ENCODE measurements around the gene GBP5.
"Not testable (repeated sequence)": the region's sequence is repeated elsewhere in the genome, so short reads cannot be mapped to it uniquely, and the experiment has no call there.

Gene GBP5

DNA sequence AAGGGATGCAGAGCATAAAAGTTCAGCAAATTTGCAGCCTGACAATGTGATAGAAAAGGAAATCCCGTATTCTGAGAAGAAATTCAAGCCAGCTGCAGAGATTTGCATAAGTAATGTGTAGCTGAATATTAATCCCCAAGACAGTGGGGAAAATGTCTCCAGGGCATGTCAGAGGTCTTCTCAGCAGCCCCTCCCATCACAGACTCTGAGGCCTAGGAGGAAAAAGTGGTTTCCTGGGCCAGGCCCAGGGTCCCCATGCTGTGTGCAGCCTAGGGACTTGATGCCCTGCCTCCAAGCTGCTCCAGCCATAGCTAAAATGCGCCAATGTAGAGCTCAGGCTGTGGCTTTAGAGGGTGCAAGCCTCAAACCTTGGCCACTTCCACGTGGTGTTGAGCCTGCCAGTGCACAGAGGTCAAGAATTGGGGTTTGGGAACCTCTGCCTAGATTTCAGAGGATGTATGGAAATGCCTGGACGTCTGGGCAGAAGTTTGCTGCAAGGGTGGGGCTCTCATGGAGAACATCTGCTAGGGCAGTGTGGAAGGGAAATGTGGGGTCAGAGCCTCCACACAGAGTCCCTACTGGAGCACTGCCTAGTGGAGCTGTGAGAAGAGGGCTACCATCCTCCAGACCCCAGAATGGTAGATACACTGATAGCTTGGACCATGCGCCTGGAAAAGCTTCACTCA is 11.6 kb upstream of the GBP5 start:
- not testable (repeated sequence) for DNase-seq (ENCODE audit: low read depth in 2 of 2, low spot score in 1 of 2)

DNA sequence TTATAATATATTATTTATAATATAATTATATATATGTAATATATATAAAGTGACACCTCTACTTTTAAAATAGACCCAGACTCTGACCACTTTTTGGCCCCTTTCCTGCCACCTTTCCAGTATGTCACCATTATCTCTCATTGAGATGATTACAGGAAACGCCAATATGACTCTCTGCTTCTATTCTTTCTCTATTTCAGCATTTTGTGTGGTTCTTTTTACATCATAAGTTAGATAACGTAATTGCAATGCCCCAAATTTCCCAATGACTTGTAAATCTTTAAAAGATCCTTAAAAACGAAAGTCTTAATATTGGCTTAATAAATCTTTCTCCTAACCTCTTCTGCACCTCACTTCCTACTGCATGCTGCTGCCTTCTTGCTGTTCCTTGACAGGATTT is 8.1 kb upstream of the GBP5 start:
- DNase-seq (ENCODE audit: low read depth in 2 of 2, low spot score in 1 of 2) = no peak

DNA sequence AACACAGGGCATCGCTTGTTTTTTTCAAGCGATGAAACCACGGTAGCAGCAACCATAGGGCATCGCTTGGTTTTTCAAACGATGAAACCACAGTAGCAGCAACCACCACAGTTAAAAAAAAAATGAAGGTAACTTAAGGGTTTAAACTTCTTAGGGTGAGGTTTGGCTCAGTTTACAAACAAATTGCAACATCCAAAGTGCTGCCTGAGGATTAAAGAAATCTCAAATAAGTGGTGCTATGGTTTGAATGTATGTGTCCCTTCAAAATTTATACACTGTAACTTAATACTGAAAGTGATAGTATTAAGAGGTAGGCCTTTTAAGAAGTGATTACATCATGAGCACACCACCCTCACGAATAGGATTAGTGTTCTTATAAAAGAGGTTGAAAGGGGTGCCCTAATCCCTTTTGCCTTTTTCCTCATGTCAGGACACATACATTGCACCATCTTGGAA is 6.4 kb upstream of the GBP5 start:
- no peak for DNase-seq (ENCODE audit: low read depth in 2 of 2, low spot score in 1 of 2)

DNA sequence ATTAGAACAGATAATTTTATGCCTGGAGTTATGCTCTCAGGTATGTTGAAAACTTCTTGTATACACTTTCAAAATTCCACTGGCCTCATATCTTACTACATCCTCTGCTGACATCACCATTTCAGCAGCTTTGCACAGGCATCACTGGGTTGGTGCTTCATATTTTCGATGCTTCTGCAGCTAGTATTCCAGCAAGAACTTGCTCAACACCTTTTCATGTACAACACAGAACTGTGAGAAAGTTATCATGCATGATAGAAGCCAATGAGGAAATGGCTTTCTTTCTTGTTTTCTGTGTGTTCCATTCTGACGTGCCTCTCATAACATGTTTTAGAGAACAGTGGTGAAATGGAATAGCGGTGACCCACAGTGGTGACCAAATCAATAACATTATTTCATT is 5.1 kb upstream of the GBP5 start:
- no peak for DNase-seq (ENCODE audit: low read depth in 2 of 2, low spot score in 1 of 2)

DNA sequence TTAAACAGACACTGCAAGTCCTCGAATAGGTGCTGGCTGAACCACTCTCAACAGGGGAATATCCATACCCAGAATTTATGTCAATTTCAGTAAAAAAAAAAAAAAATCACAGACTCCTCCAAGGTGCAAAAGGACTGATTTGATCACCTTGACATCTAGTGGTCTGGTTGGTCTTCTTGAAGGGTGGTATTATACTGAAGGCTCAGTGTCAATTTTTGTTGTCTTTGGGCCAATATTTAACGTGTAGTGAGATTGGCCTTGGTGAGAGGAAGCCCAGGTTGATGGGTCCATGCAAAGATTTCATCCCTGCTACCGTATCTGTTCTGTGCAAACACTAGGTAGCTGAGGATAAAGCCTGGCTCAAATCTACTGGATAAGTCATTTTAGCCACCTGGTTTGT is 4.0 kb upstream of the GBP5 start:
- DNase-seq (ENCODE audit: low read depth in 2 of 2, low spot score in 1 of 2) = no peak

DNA sequence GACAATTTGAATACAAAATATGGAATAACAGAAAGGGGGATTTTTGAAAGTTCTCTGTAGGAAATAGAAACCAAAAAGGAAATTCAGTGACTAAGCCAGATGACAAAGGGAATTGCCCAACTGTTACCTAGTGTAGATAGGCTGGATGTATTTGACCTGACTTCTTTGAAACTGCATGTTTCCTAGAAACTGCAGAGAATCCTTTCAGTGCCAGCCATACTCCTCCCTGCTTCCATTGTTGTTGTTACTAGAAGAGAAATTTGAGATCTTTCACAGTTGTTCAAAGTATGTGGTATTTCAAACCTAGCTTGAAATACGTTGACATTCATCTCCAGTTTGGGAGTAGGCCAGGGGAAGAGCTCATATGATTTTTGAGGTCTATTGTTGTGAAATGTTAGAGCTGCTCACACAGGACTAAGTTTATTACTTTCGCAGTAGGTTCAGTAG is 1.8 kb upstream of the GBP5 start:
- no peak for DNase-seq (ENCODE audit: low read depth in 2 of 2, low spot score in 1 of 2)

DNA sequence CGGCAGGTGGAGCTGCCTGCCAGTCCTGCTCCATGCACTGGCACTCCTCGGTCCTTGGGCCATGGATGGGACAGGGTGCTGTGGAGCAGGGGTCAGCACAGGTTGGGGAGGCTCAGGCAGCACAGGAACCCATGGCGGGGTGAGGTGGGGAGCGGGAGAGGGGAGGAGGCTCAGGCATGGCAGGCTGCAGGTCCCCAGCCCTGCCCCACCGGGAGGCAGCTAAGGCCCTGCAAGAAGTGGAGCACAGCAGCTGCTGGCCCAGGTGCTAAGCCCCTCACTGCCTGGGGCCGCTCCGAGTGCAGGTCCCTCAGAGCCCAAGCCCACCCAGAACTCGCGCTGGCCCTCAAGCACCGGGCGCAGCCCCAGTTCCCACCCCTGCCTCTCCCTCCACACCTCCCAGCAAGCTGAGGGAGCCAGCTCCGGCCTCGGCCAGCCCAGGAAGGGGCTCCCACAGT is 691 bp upstream of the GBP5 start:
- DNase-seq (ENCODE audit: low read depth in 2 of 2, low spot score in 1 of 2) = no peak

DNA sequence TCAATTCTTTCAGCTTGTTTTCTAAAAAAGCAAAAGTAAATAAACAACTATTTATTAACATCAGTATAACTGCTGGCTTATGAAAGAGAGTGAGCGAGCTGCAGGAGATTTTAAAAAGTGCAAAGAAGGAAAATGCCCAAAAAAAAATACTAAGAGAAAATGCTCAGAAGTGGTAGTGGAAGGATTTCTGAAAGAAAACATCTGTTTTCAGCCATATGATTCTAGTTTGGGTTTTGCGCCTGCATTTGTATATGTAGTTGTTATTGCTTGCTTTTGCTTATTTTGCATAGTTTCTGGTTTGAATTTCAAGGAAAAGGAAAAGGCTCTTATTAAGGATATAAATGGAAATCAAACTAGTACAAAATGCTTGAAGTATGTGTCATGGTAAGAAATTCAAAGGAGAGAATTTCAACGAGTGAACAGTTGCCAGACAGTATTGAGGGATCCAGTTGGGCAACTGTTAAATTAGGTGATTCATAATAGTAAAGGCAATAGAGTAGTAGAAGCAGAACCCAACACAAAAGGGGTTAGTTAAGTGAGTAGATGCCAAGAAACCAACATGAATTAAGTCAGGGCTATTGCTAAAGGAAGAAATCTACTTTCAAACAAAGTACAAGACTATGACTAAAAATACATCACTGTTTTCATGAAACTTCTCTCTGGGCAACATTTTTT is 1.2 kb downstream of the GBP5 start:
- DNase-seq (ENCODE audit: low read depth in 2 of 2, low spot score in 1 of 2) = no peak

DNA sequence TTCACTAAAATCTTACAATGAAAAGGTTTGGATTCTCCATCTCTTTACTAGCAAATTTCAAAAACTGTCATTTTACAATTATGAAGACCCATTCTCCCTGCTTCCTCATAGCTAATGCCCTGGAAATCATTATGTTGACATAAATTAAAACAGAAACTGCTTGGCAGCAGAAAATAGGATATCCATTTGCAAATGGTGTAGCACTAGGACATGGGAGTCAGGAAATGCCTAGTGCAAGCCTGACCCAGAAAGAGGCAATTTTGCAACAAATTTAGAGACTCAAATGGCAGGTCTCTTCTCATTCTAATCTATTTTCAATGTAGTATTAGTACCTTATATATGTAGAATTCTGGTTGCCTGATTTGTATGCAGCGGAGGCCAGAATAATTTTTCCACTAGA is 2.2 kb downstream of the GBP5 start:
- DNase-seq (ENCODE audit: low read depth in 2 of 2, low spot score in 1 of 2) = no peak

DNA sequence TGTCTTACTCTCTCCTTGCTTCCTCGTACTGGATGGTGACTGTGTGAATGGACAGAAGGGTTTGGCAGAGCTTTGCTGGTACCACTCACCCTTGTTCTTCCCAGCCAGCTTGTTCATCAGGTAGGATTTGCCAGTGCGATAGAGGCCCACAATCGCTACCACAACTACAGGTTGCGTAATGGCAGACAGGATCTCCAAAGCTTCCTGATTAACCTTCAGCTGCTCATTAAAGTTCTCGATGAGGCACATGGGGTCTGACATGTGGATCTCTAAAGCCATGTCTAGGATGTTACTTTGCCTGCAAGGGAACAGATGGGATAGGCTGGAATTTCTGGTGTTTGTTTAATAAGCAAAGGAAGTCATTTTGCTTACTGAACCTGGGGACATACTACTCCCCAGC is 3.4 kb downstream of the GBP5 start:
- DNase-seq (ENCODE audit: low read depth in 2 of 2, low spot score in 1 of 2) = no peak

DNA sequence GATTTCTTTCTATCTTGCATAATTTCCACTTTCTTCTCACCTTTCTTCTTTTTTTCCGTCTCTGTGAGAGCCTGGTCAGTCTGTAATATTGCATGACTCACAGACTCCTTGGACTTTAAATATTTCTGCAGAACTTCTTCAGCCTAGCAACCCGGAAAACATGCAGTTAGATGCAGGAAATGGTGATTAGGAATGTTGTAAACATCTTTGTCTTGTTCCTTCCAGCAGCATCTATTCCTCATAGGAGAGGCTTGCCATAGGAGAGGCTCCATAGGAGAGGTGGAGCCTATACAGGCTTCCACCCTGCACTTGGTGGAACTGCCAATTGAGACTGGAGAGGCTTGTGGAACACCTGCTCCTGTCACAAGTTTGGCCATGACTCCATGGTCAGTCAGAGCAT is 10.0 kb downstream of the GBP5 start:
- DNase-seq (ENCODE audit: low read depth in 2 of 2, low spot score in 1 of 2) = no peak

DNA sequence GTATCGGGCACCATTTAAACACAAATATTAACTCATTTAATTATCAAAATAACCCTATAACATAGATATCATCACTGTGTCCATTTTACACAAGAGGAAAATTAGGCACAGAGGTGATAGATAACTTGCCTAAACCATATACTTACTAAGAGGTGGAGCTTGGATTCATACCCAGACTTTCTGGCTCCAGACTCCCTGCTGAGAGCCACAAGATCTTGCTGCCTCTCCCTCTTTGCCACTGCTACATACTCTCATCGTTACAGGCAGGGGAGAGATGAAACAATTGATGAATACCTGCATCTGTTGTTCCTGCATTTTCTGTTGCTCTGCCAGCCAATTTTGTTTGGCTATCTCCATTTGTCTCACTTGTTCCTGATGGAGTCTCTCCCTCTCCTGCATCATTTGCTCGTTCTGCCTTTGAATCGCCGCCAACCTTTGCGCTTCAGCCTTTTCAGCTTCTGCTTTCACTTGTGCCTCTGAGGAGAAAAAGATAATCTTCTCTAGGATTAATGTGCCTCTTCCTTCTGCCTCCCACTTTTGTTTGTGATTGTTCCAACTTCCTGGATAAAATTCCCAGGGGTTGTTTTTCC is 10.6 kb downstream of the GBP5 start:
- DNase-seq (ENCODE audit: low read depth in 2 of 2, low spot score in 1 of 2) = no peak

DNA sequence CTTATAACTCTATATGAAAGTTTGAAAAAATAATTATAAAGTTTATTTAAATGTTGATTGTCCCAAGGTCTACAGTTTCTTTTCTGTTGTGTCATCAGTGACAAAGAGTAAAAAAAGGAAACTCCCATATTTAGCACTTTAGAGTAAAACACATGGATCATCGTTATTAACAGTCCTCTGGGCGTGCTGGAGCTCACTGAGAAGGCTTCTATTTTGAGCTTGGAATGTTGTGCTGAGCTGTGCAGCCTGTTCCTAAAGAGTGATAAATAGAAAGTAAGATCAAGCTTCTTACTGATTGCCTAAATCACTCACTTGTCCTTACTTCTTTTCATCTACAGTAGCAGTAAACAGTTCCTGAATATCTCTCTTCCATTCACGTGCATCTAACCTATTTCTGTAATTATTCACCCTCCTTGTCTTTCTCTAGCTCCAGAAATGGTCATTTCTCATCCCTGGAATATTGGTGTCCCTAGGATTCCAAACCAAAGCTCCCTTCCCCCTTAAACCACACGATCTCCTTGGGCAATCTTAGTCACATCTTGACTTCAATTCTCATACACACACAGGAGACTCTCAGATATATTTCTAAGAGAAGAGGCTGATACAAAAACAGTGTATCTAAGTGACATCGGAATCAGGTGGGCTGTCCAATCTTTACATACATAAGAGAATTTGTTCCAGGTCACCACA is 11.9 kb downstream of the GBP5 start:
- no peak for DNase-seq (ENCODE audit: low read depth in 2 of 2, low spot score in 1 of 2)

DNA sequence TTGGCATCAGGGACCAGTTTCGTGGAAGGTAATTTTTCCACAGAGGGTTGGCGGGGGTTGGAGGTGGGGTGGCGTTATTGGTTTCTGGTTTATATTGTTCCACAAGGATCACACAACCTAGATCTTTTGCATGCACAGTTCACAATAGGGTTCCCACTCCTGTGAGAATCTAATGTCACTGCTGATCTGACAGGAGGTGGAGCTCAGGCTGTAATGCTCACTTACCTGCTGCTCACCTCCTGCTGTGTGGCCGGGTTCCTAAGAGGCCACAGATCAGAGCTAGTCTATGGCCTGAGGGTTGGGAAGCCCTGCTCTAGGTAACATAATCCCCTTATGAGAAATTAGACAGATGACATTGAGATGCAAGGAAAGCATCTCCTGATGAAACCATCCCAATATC is 12.6 kb downstream of the GBP5 start:
- no peak for DNase-seq (ENCODE audit: low read depth in 2 of 2, low spot score in 1 of 2)

DNA sequence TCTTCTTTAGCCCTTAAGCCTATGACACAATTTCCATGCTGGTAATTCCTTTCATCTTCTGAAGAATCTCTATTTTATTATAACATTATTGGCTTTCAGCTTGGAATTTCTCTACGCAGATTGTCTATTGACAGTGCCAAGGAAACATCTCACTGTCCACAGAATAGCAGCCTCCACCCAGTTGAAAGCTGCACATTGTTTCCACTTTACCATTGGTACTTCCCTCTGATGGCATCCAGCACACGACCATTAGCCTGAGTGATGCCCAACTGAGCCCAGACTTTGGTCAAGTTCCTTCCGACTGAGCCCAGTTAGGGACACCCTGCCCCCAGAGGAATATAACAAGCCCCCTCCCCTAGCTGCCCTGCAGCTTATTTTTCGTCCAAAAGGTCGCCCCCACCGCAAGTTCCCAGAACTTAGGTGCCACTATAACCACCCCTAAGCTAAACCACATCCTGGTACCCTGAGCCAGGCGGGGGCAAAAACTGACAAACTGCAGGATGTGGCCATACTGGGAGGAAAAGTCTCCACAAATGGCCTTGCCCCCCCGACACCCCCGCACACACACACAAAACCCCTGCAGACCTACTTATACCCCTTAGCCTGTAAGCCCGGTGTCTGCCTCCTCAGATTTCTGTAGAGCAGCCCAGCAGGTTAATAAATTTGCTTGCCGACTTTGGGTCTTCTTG is 13.2 kb downstream of the GBP5 start:
- DNase-seq (ENCODE audit: low read depth in 2 of 2, low spot score in 1 of 2) = no peak

DNA sequence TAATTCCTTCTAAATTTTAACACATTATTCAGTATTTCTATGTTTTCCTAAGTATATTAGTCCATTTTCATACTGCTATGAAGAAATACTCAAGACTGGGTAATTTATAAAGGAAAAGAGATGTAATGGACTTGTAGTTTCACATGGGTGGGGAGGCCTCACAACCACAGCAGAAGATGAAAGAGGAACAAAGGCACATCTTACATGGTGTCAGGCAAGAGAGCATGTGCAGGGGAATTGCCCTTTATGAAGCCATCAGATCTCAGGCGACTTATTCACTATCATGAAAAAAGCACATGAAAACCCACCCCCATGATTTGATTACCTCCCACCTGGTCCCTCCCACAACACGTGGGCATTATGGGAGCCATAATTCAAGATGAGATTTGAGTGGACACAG is 15.6 kb downstream of the GBP5 start:
- no peak for DNase-seq (ENCODE audit: low read depth in 2 of 2, low spot score in 1 of 2)

DNA sequence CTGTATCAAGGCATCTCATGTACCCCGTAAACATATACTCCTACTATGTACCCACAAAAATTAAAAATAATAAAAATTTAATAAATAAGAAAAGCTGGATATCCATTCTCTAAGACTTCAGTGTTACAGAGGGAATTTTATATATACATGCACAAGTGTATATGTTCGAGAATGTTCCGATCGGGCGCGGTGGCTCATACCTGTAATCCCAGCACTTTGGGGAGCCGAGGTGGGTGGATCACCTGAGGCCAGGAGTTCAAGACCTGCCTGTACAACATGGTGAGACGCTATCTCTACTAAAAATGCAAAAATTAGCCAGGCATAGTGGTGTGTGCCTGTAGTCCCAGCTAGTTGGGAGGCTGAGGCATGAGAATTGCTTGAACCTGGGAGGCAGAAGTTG is 17.1 kb downstream of the GBP5 start:
- not testable (repeated sequence) for DNase-seq (ENCODE audit: low read depth in 2 of 2, low spot score in 1 of 2)

DNA sequence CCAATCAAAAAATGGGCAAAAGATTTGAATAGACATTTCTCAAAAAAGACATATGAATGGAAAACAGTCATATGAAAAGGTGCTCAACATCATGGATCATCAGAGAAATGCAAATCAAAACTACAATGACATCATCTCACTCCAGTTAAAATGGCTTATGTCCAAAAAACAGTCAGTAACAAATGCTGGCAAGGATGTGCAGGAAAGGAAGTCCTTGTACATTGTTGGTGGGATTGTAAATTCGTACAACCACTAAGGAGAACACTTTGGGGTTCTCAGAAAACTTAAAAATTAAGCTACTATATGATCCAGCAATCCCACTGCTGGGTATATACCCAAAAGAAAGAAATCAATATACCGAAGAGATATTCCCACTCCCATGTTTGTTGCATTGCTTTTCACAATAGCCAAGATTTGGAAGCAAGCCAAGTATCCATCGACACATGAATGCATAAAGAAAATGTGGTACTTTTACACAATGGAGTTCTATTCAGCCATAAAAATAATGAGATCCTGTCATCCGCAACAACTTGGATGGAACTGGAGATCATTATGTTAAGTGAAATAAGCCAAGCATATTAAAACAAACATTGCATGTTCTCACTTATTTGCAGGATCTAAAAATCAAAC is 17.9 kb downstream of the GBP5 start:
- DNase-seq (ENCODE audit: low read depth in 2 of 2, low spot score in 1 of 2) = no peak

DNA sequence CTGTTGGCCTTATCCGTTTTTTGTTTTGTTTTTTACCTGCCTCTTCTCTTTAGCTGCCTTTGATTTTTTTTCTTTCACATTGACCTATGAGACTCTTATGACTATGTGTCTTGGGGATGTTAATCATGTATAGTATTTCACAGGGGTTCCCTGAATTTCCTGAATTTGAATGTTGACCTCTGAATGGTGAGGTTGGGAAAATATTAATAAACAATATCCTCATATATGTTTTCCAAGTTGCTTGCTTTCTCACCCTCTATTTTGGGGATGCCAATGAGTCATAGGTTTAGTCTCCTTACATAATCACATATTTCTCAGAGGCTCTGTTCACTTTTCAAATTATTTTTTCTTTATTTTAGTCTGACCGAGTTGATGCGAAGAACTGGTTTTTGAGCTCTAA is 29.6 kb downstream of the GBP5 start:
- no peak for DNase-seq (ENCODE audit: low read depth in 2 of 2, low spot score in 1 of 2)
